HG03521 (cell line): ENCODE data around the gene NONO.
"Not testable (repeated sequence)": the region's sequence is repeated elsewhere in the genome, so short reads cannot be mapped to it uniquely, and the experiment has no call there.

ENCODE experiments used
- ATAC-seq: cut with Tn5 transposase; IDR thresholded peaks from one replicate; pipeline ENCODE4 v1.9.1; 2021; ENCODE audit warnings: mild to moderate bottlenecking, moderate library complexity; ENCODE audit not compliant: unreplicated experiment

NONO gene, protein sequence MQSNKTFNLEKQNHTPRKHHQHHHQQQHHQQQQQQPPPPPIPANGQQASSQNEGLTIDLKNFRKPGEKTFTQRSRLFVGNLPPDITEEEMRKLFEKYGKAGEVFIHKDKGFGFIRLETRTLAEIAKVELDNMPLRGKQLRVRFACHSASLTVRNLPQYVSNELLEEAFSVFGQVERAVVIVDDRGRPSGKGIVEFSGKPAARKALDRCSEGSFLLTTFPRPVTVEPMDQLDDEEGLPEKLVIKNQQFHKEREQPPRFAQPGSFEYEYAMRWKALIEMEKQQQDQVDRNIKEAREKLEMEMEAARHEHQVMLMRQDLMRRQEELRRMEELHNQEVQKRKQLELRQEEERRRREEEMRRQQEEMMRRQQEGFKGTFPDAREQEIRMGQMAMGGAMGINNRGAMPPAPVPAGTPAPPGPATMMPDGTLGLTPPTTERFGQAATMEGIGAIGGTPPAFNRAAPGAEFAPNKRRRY

DNA sequence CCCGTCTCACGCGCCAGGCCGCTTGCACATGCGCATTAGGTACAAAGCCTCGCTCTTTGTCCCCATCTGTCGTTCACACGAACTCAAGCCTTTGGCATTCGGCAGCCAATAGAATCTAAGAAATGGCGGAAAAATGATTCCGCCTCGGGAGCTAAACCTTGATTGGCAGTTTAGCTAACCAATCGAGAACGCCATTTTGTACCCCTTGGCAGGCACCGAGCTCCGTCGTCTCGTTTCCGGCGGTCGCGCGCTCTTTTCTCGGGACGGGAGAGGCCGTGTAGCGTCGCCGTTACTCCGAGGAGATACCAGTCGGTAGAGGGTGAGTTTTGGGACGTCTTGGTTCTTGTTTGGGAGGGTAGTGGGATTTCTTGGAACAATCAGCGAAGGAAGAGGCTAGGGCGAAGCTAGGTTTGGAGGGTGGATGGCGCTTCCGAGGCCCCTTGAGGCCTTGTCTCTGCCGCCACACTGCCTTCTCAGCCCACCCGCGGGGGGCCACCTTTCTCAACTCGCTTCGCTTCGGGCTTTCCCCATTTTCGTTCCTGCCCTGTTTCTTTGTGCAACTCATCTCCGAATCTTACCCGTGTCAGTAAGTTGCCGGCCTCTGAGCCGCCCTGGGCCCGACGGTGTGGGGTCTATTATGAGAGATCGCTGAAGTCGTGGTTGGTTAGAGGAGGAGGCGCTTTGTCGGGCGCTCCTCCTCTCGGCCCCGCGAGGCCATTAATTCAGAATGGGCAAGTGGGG lies at the start of gene NONO:
NONO (plus strand) TSS at position 233 of the 741 bp plus-strand sequence. CDS start 7,003 bp downstream, outside the sequence.
- peak; percentile 84 for ATAC-seq

DNA sequence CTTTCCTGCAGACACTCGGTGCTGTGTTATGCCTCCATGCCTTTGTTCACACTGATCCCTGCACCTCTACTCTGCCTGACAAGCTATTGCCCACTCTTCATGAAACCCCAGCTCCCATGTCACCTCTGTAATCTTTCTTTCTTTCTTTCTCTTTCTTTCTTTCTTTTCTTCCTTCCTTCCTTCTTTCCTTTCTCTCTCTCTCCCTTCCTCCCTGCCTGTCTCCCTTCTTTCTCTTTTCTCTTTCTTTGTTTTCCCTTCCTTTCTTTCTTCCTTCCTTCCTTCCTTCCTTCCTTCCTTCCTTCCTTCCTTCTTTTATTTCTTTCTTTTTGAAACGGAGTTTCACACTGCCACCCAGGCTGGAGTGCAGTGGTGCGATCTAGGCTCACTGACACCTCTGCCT lies 48.0 kb upstream of the NONO start:
- no peak for ATAC-seq

DNA sequence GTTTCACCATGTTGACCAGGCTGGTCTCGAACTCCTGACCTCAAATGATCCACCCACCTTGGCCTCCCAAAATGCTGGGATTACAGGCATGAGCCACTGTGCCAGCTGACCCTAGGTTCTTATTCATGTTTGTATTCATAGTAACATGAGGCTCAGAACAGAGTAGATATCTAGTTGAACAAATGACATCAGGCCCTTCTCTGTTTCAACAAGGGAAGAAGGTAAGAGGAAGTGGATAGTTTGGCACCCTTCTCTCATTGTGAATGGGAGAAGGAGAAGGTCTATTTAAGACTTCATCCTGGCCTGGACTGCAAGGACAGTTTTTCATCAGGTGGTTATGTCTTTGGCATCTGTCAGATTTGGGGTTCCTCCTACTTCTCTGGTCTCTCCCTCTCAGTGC lies 46.6 kb upstream of the NONO start:
- no peak for ATAC-seq

DNA sequence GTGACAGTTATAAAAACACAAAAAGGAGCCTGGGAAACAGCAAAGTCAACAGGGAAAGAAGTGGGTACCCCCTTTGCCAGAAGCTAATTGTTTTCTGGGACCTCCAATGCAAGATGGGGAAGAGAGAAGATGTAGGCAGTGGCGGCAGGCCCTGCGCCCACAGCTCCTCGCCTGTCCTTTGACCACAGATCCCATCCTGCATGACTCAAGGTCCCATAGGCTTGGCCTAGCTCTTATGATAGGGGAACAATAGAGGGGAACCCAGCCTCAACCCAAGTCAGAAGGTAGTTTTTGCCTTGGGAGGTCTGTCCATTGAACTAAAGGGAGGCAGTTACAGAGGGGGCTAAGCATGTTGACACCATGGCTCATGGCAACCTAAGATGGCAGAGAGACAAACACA lies 43.7 kb upstream of the NONO start:
- ATAC-seq: no peak

- no peak for ATAC-seq
These were observed 42.1 kb upstream of the NONO start for GRCh38 chrX:71241301-71241700.

GRCh38 chrX:71244359-71245128 lies 38.9 kb upstream of the NONO start:
- ATAC-seq: no peak

DNA sequence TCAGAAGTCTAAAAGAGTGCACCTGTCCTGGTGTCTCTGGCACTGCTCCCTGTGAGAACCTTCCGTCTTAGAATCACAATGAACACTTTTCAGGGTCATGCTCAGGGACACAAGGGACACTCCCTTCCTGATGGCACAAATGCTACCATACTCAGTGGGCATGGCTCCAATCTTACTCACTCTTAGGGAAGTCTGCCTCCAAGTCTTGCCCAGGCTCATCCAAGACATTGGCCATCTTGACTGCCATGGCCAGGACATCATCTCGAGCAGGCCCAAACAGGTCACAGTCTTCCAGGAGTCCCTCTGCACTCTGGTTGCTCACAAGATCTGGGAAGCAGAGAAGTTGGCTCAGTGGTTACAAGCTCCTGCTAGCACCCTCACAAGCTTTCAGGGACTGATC lies 38.3 kb upstream of the NONO start:
- no peak for ATAC-seq

DNA sequence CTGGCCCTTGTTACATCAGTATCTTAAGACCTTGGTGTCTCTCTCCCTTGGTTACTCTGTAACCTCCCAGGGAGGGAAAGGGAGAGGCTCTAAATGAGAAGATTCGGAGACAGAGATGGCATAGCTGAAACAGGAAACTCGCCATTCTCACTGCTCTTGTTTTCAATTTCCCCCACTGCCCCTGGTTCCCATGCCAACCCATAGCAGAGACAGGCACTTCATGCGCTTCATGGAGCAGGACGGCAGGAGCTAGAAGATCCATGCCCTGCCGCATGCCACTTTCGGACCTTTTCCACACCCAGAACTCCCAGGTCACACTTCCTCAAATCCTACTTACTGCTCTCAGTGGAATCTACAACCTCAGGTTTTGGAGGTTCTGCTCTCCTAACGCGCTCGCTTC lies 32.6 kb upstream of the NONO start:
- no peak for ATAC-seq

DNA sequence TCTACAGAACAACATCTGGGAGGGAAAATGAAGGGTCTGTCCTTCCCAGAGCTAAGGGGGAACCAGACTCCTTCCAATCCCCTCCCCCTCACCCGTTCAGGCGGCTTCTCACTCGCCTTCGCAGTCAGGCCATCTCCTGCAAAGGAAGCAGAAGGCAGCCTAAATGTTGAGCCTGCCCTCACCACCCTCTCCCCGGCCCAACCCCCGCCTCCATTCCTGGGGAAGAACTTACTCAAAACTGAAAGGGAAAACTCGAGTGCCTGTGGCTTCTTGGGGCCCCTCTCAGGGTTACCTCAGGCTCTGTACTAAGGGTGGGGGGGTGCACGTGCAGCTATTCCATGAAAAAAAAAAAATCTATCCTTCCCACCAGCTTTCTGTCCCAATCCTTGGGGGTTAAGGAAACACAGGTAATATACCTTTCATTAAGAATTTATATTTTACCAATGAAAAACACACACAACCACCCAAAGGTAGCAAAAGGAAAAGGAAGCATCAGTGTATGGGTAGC lies 31.9 kb upstream of the NONO start:
- no peak for ATAC-seq

GRCh38 chrX:71252221-71252620 lies 31.2 kb upstream of the NONO start:
- no peak for ATAC-seq

DNA sequence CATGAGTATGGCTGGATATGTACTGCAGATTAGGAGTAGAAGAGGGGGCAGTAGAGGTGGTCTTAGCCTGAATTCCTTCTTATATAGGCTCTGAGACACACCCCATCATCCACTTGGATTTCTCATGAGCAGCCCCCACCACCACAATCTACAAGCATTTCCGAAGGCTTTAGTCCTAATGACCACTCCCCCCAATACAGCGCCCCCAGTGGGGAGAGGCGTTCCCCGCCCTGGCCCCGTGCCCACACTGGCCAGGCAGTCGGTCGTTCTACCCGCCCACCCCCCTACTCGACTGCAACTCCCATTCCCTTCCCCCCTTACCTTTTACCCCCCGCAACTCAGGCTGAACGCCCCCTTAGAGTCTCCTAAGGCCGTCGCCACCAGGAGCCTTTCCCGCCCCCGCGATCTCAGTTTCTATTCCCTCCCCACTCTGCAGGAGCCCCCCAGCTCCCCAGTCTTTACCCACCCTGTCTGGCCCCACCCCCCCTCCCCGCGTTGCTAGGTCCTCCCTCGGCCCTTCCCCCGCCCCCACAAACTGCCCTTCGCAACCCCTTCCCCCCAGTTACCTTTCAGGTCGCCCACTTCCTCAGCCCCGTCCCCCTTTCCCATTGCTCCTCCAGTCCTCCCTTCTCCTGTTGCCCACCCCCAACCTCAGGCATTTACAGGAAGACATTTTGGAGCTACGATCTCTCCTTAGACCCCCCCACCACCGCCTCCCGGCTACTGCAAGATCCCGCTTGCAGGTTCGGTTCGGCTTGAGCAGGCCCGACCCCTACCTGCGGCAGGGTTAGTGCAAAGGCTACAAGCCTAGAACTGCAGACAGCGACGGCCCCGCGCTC lies 30.0 kb upstream of the NONO start:
- no peak for ATAC-seq

GRCh38 chrX:71254092-71254963 lies 29.1 kb upstream of the NONO start, which contains the start of gene ZMYM3:
ZMYM3 (minus strand) TSS chrX:71254140; CDS start chrX:71253255, 885 bp downstream.
- ATAC-seq: peak; percentile 80

GRCh38 chrX:71256051-71256450 lies 27.4 kb upstream of the NONO start:
- no peak for ATAC-seq

DNA sequence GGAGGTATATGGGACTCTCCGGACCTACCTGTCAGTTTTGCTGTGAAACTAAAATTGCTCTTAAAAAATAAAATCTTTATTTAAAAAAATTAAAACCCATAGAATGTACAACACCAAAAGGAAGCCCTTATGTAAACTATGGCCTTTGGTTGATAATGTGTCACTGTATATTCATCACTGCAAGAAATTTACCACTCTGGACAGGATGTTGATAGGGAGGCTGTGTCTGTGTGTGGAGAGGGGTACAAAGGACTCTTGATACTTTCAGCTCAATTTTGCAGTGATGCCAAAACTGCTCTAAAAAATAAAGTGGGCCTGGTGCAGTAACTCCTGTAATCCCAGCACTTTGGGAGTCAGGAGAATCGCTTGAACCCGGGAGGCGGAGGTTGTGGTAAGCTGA lies 26.6 kb upstream of the NONO start:
- ATAC-seq: no peak

DNA sequence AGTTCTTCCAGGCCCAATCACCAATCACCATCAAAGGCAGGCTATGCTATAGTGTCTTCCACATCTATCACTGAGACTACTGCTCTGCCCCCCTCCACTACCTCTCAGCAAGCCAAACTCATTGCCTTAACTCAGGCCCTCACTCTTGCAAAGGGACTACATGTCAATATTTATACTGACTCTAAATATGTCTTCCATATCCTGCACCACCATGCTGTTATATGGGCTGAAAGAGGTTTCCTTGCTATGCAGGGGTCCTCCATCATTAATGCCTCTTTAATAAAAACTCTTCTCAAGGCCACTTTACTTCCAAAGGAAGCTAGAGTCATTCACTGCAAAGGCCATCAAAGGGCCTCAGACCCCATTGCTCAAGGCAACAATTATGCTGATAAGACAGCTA lies 14.8 kb upstream of the NONO start:
- not testable (repeated sequence) for ATAC-seq

DNA sequence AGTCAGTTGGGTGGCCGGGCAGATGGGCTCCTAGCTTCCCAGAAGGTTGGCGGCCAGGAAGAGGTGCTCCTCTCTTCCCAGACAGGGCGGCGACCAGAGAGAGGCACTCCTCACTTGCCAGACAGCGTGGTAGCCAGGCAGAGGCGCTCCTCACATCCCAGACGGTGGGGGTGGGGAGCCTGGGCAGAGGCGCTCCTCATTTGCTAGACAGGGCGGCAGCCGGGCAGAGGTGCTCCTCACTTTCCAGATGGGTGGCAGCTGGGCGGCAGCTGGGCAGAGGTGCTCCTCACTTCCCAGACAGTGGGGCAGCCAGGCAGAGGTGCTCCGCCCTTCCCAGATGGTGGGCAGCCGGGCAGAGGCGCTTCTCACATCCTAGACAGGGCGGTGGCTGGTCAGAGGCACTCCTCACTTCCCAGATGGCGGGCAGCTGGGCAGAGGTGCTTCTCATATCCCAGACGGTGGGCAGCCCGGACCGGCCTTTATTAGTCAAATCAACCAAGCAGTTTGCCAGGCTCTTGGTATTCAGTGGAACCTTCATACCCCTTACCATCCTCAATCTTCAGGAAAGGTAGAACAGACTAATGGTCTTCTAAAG lies 13.5 kb upstream of the NONO start:
- no peak for ATAC-seq

DNA sequence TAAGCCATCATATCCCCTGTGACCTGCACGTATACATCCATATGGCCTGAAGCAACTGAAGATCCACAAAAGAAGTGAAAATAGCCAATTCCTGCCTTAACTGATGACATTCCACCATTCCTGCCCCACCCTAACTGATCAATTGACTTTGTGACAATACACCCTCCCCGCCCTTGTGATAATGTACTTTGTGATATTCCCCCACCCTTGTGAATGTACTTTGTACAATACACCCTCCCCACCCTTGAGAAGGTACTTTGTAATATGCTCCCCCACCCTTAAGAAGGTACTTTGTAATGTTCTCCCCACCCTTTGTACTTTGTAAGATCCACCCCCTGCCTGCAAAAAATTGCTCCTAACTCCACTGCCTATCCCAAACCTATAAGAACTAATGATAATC lies 11.1 kb upstream of the NONO start:
- not testable (repeated sequence) for ATAC-seq

DNA sequence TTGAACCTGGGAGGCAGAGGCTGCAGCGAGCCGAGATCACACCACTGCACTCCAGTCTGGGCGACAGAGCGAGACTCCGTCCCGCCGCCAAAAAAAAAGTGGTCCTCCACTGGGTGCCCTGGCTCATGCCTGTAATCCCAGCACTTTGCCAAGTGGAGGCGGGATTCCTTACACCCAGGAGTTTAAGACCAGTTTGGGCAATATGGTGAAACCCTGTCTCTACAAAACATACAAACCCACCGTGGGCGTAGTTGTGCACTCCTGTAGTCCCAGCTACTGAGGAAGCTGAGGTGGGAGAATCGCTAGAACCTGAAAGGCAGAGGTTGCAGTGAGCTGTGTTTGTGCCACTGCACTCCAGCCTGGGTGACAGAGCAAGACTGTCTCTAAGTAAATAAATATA lies 2.1 kb upstream of the NONO start:
- ATAC-seq: not testable (repeated sequence)
